RWPE2 (cell line): ENCODE results near the gene KCTD17.
"Not testable (repeated sequence)": the region's sequence is repeated elsewhere in the genome, so short reads cannot be mapped to it uniquely, and the experiment has no call there.

Source experiments
- ATAC-seq: fragments of 200-7000 bp; cut with Tn5 transposase; 3 replicates; pipeline ENCODE4 v1.9.1; 2021; ENCODE audit warnings: low read depth
- DNase-seq: peaks from one replicate; pipeline ENCODE4 v3.0.0-alpha.2; 2020; ENCODE audit warnings: low spot score
- H3K27ac ChIP-seq: fragments of 450-650 bp; 2 replicates; pipeline ENCODE4 v1.5.1; 2017; ENCODE audit warnings: mild to moderate bottlenecking; ENCODE audit not compliant: poor library complexity, severe bottlenecking
- H3K27me3 ChIP-seq: fragments of 250-450 bp; sonication (Bioruptor Pico); 2 replicates; pipeline ENCODE4 v1.5.1; 2021; ENCODE audit warnings: mild to moderate bottlenecking, moderate library complexity; ENCODE audit not compliant: insufficient read depth, poor library complexity, severe bottlenecking
- H3K36me3 ChIP-seq: fragments of 250-450 bp; sonication (Bioruptor Pico); 2 replicates; pipeline ENCODE4 v1.5.1; 2020; ENCODE audit warnings: low read depth, mild to moderate bottlenecking, moderate library complexity
- H3K4me1 ChIP-seq: fragments of 250-450 bp; sonication (Bioruptor Pico); 2 replicates; pipeline ENCODE4 v1.5.1; 2021; ENCODE audit warnings: mild to moderate bottlenecking, moderate library complexity; ENCODE audit not compliant: insufficient read depth, poor library complexity, severe bottlenecking
- H3K4me3 ChIP-seq: fragments of 250-450 bp; sonication (Bioruptor Pico); 2 replicates; pipeline ENCODE4 v1.5.1; 2021; ENCODE audit warnings: mild to moderate bottlenecking, moderate library complexity; ENCODE audit not compliant: severe bottlenecking
- H3K9me3 ChIP-seq: fragments of 250-450 bp; sonication (Bioruptor Pico); 2 replicates; pipeline ENCODE4 v1.5.1; 2021; ENCODE audit warnings: mild to moderate bottlenecking, moderate library complexity; ENCODE audit not compliant: severe bottlenecking
- TF ChIP-seq, protein P1 (sequence below): fragments of 450-650 bp; IDR thresholded peaks from one replicate; pipeline ENCODE4 v1.5.1; 2017; ENCODE audit warnings: mild to moderate bottlenecking, moderate library complexity; ENCODE audit not compliant: poor library complexity, severe bottlenecking

The KCTD17 gene

DNA sequence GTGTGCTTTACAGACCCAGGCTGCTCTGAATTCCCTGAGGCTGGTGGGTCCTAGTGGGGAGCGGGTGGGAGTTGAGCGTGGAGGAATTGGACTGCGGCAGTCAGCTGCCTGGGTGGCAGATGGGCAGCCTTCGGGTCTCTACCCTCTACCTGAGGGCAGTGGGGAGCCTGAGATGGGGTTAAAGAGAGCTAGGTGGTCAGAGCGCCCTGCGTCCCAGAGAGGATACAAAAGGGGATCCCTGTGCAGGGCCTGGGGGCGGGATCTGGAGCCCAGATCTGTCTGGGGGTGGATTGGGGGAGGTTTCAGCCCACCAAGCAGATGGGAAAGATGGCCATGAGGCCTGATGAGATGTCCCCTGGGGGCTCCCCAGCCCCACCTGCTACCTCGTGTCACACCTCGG, 18.2 kb downstream of the KCTD17 start:
- ATAC-seq (no peak), DNase-seq (no peak)
- Histone ChIP-seq H3K27me3 (no peaks in the 10 kb centered on the region), H3K9me3 (no peaks in the 10 kb centered on the region), H3K36me3 (no peaks in the 10 kb centered on the region), H3K27ac (no peak overlapping the region), H3K4me3 (no peak overlapping the region), H3K4me1 (no peaks in the 10 kb centered on the region)
- TF ChIP-seq, protein P1, sequence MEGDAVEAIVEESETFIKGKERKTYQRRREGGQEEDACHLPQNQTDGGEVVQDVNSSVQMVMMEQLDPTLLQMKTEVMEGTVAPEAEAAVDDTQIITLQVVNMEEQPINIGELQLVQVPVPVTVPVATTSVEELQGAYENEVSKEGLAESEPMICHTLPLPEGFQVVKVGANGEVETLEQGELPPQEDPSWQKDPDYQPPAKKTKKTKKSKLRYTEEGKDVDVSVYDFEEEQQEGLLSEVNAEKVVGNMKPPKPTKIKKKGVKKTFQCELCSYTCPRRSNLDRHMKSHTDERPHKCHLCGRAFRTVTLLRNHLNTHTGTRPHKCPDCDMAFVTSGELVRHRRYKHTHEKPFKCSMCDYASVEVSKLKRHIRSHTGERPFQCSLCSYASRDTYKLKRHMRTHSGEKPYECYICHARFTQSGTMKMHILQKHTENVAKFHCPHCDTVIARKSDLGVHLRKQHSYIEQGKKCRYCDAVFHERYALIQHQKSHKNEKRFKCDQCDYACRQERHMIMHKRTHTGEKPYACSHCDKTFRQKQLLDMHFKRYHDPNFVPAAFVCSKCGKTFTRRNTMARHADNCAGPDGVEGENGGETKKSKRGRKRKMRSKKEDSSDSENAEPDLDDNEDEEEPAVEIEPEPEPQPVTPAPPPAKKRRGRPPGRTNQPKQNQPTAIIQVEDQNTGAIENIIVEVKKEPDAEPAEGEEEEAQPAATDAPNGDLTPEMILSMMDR, result no peak

DNA sequence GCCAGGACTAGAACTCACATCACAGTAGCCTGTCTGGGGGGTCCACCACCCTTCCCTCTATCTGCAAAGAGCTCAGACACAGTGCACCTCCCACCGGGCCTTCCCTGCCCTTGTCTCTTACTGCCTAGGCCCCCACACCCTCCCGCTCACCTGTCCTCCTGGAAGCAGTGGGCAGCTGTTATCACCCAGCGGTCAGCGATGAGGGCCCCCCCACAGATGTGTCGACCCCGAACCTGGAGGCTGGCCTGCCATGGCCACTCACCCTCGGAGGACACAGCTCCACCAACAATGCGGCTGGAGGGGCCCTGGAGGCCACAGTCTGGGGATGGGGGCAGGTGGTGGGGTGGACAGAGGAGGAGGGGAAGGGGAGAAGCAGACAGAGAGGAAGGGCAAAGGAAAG, 18.8 kb downstream of the KCTD17 start:
- TF ChIP-seq, protein P1, result no peak
- Histone ChIP-seq H3K4me3 (no peak overlapping the region), H3K4me1 (no peaks in the 10 kb centered on the region), H3K27ac (no peak overlapping the region), H3K27me3 (no peaks in the 10 kb centered on the region), H3K9me3 (no peaks in the 10 kb centered on the region), H3K36me3 (no peaks in the 10 kb centered on the region)
- DNase-seq (no peak), ATAC-seq (no peak)

DNA sequence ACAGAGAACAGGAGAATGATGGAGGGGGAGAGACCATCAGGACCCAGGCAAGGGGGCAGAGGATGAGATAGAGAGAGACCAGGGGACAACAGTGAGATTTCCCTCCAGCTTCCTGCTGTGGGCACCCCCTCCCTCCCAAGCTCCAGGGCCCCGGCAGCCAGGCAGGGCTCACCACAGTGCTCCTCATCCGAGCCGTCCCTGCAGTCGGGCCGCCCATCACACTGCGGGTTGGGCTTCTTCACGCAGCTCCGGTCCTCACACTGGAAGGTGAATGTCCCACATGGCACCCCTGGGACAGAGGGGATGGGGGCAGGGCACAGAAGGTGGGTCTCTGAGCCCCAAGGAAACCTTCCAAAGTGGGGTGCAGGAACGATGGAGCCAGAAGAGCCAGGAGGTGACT, 19.2 kb downstream of the KCTD17 start:
- no peak for DNase-seq
- TF ChIP-seq, protein P1, result no peak
- no peak for ATAC-seq
- H3K27me3 ChIP-seq, result peaks cover 3% of the 10 kb centered on the region
- no peak overlapping the region for H3K27ac ChIP-seq
- H3K9me3 ChIP-seq, result no peaks in the 10 kb centered on the region
- H3K4me1 ChIP-seq, result no peaks in the 10 kb centered on the region
- H3K36me3 ChIP-seq, result no peaks in the 10 kb centered on the region
- no peak overlapping the region for H3K4me3 ChIP-seq

DNA sequence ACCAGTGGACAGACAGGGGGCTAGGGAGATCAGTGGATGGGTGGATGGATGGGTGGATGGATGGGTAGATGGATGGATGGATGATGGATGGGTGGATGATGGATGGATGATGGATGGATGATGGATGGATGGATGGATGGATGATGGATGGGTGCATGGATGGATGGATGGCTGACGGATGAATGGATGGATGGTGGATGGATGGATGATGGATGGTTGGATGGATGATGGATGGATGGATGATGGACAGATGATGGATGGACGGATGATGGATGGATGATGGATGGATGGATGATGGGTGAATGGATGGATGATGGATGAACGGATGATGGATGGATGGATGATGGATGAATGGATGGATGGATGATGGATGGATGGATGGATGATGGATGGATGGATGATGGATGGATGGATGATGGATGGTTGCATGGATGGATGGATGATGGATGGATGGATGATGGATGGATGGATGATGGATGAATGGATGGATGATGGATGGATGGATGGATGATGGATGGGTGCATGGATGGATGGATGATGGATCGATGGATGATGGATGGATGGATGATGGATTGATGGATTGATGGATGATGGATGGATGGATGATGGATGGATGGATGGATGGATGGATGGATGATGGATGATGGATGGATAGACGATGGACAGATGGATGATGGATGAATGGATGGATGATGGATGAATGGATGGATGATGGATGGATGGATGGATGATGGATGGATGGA, 20.5 kb downstream of the KCTD17 start:
- H3K27me3 ChIP-seq, H3K9me3 ChIP-seq, H3K36me3 ChIP-seq, H3K27ac ChIP-seq, H3K4me1 ChIP-seq, ATAC-seq, H3K4me3 ChIP-seq, DNase-seq: not testable (repeated sequence)

DNA sequence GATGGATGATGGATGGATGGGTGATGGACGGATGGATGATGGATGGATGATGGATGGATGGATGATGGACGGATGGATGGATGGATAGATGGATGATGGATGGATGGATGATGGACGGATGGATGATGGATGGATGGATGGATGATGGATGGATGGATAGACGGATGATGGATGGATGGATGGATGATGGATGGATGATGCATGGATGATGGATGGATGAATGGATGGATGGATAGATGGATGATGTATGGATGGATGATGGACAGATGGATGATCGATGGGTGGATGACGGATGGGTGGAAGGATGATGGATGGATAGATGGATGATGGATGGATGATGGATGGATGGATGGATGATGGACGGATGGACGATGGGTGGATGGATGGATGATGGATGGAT, 21.1 kb downstream of the KCTD17 start:
- Histone ChIP-seq H3K36me3 (no peaks in the 10 kb centered on the region), H3K9me3 (no peaks in the 10 kb centered on the region), H3K4me1 (no peaks in the 10 kb centered on the region), H3K4me3 (no peak overlapping the region), H3K27me3 (peaks cover 5% of the 10 kb centered on the region), H3K27ac (no peak overlapping the region)
- DNase-seq (no peak), ATAC-seq (no peak)
- TF ChIP-seq, protein P1, result no peak
